GM23248 (cell line): ENCODE measurements around the gene AHSA1.

Experiments
- EZH2 ChIP-seq: fragments of 200-600 bp; sonication (generic); IDR thresholded peaks from 2 replicates; pipeline ENCODE4 v1.6.1; 2018; ENCODE audit warnings: antibody characterized with exemption, mild to moderate bottlenecking; ENCODE audit not compliant: insufficient read depth, poor library complexity, severe bottlenecking
- EZH2phosphoT487 ChIP-seq: fragments of 200-600 bp; sonication (generic); IDR thresholded peaks from 2 replicates; pipeline ENCODE4 v1.6.1; 2018; ENCODE audit warnings: antibody characterized with exemption, moderate library complexity, mild to moderate bottlenecking, low read depth; ENCODE audit not compliant: insufficient read depth

DNA sequence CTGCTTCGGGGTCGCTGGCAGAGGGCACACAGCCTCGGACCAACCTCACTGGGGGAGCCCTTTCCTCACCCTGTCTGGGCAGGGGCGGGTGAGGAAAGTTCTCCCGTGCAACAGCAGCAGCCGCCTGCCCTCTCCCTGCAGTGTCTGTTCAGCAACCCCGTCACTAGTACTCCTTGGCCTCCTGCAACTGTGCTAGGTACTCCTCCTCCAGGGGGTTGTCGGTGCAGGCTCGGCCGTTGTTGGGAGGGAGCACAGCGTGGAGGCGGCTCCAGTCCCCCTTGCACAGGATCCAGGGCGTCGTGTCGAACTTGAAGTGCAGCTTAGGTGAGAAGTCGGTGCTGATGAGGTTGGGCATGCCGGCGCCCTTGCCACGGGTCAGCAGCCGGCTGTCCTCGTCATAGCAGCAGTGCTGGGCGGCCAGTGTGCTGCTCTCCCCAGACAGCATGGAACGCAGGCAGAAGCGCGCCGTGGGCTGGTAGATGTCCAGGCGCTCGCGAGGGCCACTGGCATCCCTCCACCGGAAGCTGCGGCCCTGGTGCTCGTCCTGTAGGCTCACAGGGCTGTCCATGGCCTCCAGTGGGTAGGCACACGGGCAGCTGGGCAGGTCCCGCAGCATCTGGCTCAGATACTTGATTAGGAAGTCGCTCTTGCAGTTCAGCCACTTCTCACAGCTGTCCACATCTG lies 17.7 kb downstream of the AHSA1 start:
- TF ChIP-seq EZH2 (no peak), EZH2phosphoT487 (no peak)
